SU-DHL-6 (cell line): ENCODE results near the gene FAM81A.

Experiments used
- EZH2phosphoT487 ChIP-seq: fragments of 200-600 bp; sonication (generic), shearing (Covaris generic); conservative IDR thresholded peaks from 2 replicates; pipeline ENCODE4 v1.6.1; 2018; ENCODE audit warnings: mild to moderate bottlenecking, antibody characterized with exemption, low read length, moderate library complexity, mixed read lengths
- TF ChIP-seq, protein P1 (sequence below): fragments of 200-600 bp; sonication (generic); IDR thresholded peaks from one replicate; pipeline ENCODE4 v1.5.1; 2017; ENCODE audit warnings: antibody characterized with exemption, mild to moderate bottlenecking, low read length, moderate library complexity; ENCODE audit not compliant: insufficient read depth, poor library complexity, severe bottlenecking

DNA sequence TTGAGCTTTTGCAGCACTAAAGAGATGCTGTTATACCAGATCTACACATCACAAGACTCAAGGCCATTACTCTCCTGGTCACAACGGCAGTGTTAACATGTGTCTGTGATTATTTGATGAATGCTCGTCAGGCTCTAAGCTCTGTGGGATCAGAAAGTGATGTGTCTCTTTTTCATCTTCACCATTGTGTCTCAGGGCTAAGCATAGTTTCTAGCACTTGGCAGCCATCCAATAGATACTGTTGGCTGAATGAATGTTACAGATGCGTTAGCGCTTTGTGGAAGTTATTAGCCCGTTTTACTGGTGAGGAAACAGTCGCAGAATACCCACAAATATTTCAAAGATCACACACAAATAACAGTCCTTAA lies 1.2 kb upstream of the FAM81A start:
- TF ChIP-seq, protein P1, sequence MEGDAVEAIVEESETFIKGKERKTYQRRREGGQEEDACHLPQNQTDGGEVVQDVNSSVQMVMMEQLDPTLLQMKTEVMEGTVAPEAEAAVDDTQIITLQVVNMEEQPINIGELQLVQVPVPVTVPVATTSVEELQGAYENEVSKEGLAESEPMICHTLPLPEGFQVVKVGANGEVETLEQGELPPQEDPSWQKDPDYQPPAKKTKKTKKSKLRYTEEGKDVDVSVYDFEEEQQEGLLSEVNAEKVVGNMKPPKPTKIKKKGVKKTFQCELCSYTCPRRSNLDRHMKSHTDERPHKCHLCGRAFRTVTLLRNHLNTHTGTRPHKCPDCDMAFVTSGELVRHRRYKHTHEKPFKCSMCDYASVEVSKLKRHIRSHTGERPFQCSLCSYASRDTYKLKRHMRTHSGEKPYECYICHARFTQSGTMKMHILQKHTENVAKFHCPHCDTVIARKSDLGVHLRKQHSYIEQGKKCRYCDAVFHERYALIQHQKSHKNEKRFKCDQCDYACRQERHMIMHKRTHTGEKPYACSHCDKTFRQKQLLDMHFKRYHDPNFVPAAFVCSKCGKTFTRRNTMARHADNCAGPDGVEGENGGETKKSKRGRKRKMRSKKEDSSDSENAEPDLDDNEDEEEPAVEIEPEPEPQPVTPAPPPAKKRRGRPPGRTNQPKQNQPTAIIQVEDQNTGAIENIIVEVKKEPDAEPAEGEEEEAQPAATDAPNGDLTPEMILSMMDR, result no peak
- no peak for TF ChIP-seq EZH2phosphoT487
